Measurements from ENCODE around the gene ARHGAP26.
"Not testable (repeated sequence)": the region's sequence is repeated elsewhere in the genome, so short reads cannot be mapped to it uniquely, and the experiment has no call there.

Gene ARHGAP26

GRCh38 chr5:143200781-143201398 lies 430.7 kb downstream of the ARHGAP26 start:
- no peak for DNase-seq

- no peak for DNase-seq
Observed at GRCh38 chr5:143201589-143201988, 431.4 kb downstream of the ARHGAP26 start.

GRCh38 chr5:143203301-143203956 lies 433.3 kb downstream of the ARHGAP26 start:
- DNase-seq = not testable (repeated sequence)

GRCh38 chr5:143204474-143205246 lies 434.5 kb downstream of the ARHGAP26 start:
- no peak for DNase-seq

GRCh38 chr5:143205386-143205785 lies 435.2 kb downstream of the ARHGAP26 start:
- no peak for DNase-seq

- no peak for DNase-seq
Observed at GRCh38 chr5:143205883-143206195, 435.7 kb downstream of the ARHGAP26 start.

GRCh38 chr5:143206196-143207053 lies 436.2 kb downstream of the ARHGAP26 start:
- DNase-seq = no peak

- DNase-seq = no peak
Observed at GRCh38 chr5:143207058-143207457, 436.9 kb downstream of the ARHGAP26 start.

GRCh38 chr5:143207563-143208364 lies 437.6 kb downstream of the ARHGAP26 start:
- DNase-seq = no peak

- DNase-seq = no peak
Observed at GRCh38 chr5:143208365-143208641, 438.1 kb downstream of the ARHGAP26 start.

- DNase-seq = peak; percentile 3
Observed at GRCh38 chr5:143208781-143209510, 438.8 kb downstream of the ARHGAP26 start.

GRCh38 chr5:143209881-143210395 lies 439.8 kb downstream of the ARHGAP26 start:
- DNase-seq = no peak

- no peak for DNase-seq
Observed at GRCh38 chr5:143210576-143210975, 440.4 kb downstream of the ARHGAP26 start.

GRCh38 chr5:143212261-143212660 lies 442.1 kb downstream of the ARHGAP26 start:
- DNase-seq = no peak

GRCh38 chr5:143213231-143213850 lies 443.2 kb downstream of the ARHGAP26 start:
- no peak for DNase-seq

GRCh38 chr5:143213851-143214363 lies 443.7 kb downstream of the ARHGAP26 start:
- DNase-seq = no peak

- no peak for DNase-seq
Observed at GRCh38 chr5:143214458-143214857, 444.3 kb downstream of the ARHGAP26 start.

- peak; percentile 3 for DNase-seq
Observed at GRCh38 chr5:143214890-143215289, 444.7 kb downstream of the ARHGAP26 start.

- DNase-seq = no peak
Observed at GRCh38 chr5:143215690-143216089, 445.5 kb downstream of the ARHGAP26 start.

GRCh38 chr5:143216211-143216610 lies 446.0 kb downstream of the ARHGAP26 start:
- no peak for DNase-seq
